HG03196 (cell line): ENCODE measurements around the gene STARD10.

Source experiments
- ATAC-seq: cut with Tn5 transposase; IDR thresholded peaks from one replicate; pipeline ENCODE4 v1.9.1; 2021; ENCODE audit not compliant: unreplicated experiment

Gene STARD10

GRCh38 chr11:72750086-72750485 is 43.8 kb downstream of the STARD10 start:
- ATAC-seq = no peak

- ATAC-seq = no peak
Measured at GRCh38 chr11:72747289-72747855, 46.5 kb downstream of the STARD10 start.

GRCh38 chr11:72746821-72747220 is 47.0 kb downstream of the STARD10 start:
- no peak for ATAC-seq

- no peak for ATAC-seq
Measured at GRCh38 chr11:72745925-72746550, 47.8 kb downstream of the STARD10 start.

GRCh38 chr11:72745511-72745910 is 48.3 kb downstream of the STARD10 start:
- no peak for ATAC-seq

GRCh38 chr11:72744474-72744873 is 49.4 kb downstream of the STARD10 start:
- ATAC-seq = no peak

- ATAC-seq = peak; percentile 37
Measured at GRCh38 chr11:72743321-72744221, 50.3 kb downstream of the STARD10 start.

GRCh38 chr11:72742513-72743320 is 51.1 kb downstream of the STARD10 start:
- no peak for ATAC-seq

GRCh38 chr11:72741849-72742512 is 51.9 kb downstream of the STARD10 start:
- no peak for ATAC-seq

- no peak for ATAC-seq
Measured at GRCh38 chr11:72741429-72741833, 52.4 kb downstream of the STARD10 start.

- ATAC-seq = no peak
Measured at GRCh38 chr11:72740562-72741428, 53.1 kb downstream of the STARD10 start.

- no peak for ATAC-seq
Measured at GRCh38 chr11:72740060-72740424, 53.8 kb downstream of the STARD10 start.

GRCh38 chr11:72739240-72740059 is 54.4 kb downstream of the STARD10 start:
- ATAC-seq = no peak

- ATAC-seq = no peak
Measured at GRCh38 chr11:72738199-72739141, 55.4 kb downstream of the STARD10 start.

- no peak for ATAC-seq
Measured at GRCh38 chr11:72737336-72737735, 56.5 kb downstream of the STARD10 start.

GRCh38 chr11:72736452-72737069 is 57.3 kb downstream of the STARD10 start:
- peak; percentile 35 for ATAC-seq

GRCh38 chr11:72735495-72736027 is 58.3 kb downstream of the STARD10 start:
- no peak for ATAC-seq
